Ammon's horn (tissue), 1 donor: ENCODE measurements around the gene CHRD.

Experiments
- DNase-seq: peaks from one replicate; pipeline ENCODE4 v3.0.0-alpha.2; 2016; ENCODE audit warnings: low spot score

Gene CHRD

DNA sequence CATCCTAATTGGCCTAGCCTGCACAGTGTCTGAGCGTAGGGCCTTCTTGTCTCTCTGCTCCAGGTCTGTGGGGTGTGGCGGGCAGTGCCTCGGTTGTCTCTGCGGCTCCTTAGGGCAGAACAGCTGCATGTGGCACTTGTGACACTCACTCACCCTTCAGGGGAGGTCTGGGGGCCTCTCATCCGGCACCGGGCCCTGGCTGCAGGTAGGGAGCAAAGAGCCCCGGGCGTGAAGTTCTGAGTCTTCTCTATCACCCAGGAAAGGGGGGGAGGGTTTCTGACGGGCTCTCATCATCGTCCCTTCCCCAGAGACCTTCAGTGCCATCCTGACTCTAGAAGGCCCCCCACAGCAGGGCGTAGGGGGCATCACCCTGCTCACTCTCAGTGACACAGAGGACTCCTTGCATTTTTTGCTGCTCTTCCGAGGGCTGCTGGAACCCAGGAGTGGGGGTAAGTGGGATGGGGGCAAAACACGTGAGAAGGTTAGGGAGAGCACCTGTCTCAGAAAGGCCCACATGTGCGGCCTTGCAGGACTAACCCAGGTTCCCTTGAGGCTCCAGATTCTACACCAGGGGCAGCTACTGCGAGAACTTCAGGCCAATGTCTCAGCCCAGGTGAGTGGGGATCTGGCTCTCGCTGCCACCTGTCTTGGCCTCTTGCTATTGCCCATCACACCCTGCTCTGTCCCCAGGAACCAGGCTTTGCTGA is 2.6 kb downstream of the CHRD start:
- DNase-seq, result no peak

DNA sequence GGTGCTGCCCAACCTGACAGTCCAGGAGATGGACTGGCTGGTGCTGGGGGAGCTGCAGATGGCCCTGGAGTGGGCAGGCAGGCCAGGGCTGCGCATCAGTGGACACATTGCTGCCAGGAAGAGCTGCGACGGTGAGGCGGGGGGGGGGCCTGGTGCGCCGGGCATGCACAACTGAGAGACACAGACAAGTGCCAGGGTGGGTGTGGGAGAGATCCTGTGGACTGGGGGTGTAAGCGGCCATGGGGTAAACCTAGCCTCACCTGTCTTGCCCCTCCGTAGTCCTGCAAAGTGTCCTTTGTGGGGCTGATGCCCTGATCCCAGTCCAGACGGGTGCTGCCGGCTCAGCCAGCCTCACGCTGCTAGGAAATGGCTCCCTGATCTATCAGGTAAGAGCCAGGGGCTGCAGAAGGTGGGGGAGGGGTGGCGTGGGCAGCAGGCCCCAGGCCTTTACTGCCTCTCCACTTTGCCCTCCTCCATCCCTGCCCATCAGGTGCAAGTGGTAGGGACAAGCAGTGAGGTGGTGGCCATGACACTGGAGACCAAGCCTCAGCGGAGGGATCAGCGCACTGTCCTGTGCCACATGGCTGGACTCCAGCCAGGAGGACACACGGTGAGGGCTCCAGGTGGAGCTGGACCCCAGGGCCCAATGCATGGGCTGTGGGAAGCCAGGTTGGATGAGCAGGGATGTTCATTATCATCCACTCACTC is 3.3 kb downstream of the CHRD start:
- DNase-seq, result no peak

DNA sequence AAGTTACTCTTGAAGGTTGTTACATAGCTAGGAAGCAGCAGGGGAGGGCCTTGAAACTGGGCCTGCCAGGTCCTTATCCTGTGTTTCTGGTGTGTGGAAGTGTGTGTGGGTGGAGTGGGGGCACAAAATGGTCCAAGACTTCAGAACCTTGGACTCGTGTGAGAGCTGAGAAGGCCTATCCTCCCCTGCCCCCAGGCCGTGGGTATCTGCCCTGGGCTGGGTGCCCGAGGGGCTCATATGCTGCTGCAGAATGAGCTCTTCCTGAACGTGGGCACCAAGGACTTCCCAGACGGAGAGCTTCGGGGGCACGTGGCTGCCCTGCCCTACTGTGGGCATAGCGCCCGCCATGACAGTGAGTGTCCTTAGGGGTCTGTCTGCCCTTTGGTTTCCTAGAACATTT is 4.5 kb downstream of the CHRD start:
- no peak for DNase-seq

DNA sequence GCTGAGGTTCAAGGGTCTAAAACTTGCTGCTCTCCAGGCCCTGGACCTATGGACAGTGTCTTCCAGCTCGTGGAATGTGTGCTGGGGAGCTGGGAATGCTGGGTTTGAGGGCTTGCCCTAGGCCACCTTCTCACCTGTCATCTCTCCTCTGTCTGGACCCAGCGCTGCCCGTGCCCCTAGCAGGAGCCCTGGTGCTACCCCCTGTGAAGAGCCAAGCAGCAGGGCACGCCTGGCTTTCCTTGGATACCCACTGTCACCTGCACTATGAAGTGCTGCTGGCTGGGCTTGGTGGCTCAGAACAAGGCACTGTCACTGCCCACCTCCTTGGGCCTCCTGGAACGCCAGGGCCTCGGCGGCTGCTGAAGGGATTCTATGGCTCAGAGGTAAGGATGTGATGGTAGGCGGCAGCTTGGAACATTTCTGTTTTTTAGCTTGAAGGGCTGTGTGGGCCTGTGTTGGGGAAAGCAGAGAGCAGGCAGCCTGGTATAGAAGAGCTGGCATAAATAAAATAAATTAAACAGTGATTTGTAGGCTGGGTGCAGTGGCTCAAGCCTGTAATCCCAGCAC is 5.1 kb downstream of the CHRD start:
- peak; percentile 57 for DNase-seq

DNA sequence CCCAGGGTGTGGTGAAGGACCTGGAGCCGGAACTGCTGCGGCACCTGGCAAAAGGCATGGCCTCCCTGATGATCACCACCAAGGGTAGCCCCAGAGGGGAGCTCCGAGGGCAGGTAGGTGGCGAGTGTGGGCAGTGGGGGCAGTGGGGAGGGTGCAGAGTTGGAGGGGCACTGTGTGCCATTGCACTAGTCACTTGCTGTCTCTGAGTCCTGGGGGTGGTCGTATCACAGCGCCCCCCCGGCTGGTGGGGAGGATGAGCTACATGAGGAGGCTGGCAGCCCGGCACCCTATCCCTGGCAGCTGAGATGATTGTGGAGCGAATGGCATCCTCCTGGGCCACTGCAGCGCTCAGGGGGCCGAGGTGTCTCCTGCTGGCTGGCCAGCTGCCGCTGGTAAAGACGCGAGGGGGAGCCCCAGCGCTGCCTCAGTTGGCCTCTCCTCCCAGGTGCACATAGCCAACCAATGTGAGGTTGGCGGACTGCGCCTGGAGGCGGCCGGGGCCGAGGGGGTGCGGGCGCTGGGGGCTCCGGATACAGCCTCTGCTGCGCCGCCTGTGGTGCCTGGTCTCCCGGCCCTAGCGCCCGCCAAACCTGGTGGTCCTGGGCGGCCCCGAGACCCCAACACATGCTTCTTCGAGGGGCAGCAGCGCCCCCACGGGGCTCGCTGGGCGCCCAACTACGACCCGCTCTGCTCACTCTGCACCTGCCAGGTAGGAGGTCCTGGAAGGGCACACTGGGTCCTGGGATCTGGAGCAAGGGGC is 6.4 kb downstream of the CHRD start:
- no peak for DNase-seq

DNA sequence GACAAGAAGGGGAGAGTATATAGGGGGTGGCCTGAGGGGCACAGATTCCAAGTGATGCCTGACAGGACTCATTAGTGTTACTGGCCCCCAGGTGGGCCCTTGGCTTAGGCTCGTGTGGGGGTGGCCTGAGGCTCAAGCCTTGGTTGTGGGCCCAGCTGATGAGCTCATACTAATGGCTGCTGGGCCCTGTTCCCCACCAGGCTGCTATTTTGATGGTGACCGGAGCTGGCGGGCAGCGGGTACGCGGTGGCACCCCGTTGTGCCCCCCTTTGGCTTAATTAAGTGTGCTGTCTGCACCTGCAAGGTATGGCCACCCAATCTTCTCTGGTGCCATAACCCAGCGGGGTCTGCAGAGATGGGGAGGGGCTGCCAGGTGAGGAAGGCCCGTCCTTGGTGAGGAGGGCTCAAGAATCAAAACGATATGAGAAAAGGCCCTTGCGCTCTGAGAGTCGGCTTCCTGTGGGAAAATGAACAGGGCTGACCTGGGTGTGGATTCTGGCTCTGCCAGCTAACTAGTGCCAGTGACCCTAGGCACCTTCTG is 7.4 kb downstream of the CHRD start:
- no peak for DNase-seq

DNA sequence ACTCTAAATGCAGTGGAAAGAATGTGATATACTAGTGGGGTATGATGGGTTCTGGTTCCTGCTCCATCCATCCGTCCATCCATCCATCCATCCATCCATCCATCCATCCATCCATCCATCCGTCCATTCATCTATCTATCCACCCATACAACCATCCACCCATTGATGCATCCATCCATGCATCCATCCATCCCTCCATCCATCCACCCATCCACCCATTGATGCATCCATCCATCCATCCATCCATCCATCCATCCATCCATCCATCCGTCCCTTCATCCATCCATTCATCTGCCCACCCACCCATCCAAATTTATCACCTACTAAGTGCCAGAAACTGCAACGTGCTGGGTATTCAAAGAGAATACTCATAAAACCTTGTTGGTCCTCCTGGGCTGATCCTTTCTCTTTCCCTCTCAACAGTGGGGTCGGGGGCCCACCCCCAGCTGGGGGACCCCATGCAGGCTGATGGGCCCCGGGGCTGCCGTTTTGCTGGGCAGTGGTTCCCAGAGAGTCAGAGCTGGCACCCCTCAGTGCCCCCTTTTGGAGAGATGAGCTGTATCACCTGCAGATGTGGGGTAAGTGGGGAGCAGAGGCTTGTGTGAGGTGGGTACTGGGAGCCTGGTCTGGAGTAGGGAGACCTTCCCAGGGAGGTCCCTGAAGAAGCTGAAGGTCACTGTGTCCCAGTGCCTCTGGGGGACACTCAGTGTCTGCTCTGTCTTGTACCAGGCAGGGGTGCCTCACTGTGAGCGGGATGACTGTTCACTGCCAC is 8.5 kb downstream of the CHRD start:
- no peak for DNase-seq

DNA sequence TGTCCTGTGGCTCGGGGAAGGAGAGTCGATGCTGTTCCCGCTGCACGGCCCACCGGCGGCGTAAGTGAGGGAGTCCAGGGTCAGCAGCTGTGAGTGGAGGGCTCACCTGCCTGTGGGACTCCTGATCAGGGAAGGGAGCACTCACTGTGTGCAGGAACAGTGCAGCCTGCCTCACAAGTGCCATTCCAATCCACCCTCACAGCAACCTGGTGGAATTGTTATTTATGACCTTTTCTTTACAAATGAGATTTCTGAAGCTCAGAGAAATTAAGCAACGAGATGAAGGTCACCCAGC is 9.0 kb downstream of the CHRD start:
- no peak for DNase-seq

DNA sequence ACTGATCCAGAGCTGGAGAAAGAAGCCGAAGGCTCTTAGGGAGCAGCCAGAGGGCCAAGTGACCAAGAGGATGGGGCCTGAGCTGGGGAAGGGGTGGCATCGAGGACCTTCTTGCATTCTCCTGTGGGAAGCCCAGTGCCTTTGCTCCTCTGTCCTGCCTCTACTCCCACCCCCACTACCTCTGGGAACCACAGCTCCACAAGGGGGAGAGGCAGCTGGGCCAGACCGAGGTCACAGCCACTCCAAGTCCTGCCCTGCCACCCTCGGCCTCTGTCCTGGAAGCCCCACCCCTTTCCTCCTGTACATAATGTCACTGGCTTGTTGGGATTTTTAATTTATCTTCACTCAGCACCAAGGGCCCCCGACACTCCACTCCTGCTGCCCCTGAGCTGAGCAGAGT is 9.5 kb downstream of the CHRD start:
- no peak for DNase-seq

DNA sequence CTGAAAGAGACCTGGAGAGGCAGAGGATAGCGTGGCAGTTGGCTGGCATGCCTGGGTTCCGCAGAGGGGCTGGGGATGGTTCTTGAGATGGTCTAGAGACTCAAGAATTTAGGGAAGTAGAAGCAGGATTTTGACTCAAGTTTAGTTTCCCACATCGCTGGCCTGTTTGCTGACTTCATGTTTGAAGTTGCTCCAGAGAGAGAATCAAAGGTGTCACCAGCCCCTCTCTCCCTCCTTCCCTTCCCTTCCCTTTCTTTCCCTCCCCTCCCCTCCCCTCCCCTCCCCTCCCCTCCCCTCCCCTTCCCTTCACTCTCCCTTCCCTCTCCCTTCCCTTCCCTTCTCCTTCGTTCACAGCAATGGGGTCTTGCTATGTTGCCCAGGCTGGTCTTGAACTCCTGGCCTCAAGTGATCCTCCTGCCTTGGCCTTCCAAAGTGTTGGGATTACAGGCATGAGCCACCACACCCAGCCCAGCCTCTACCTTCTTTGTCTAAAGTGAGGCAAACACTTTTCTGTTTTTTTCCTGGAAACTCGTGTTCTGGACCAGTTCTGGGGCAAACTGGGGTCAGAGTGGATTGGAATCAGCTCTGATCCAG is 10.2 kb downstream of the CHRD start:
- no peak for DNase-seq

DNA sequence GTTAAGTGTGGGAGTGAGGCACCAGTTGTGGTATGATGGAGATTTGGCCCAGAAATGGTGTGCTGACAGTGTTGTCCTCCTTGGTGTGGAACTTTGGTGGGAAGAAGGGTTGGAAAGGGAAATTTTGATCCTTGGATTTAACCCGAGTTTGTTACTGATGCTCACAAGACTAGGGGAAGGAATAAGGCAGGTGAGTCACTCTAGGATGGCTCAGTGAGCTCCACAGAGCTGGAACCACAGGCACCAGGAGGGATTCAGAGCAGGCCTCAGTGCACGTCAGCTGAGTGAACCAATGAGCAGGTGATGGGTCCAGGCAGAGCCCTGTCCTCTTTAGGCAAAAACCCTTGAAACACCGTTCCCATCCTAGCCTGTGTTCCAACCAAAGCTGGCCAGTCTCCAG is 11.4 kb downstream of the CHRD start:
- no peak for DNase-seq

DNA sequence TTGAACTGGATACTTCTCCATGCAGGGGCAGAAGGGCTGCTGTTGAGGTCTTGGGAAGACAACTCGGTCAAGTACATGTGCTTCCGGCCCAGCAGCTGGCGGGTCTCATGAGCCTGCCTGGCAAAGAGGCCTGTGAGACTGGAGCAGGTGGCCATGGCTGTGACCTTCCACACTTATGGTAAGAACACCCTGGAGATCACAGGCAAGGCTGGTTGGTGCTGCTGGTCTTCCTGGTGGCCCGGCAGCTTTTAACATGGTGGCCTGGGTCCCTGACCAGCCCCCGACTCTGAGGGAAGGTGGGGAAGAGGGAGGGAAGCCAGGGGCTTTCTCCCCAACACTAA is 15.4 kb downstream of the CHRD start:
- DNase-seq, result no peak

DNA sequence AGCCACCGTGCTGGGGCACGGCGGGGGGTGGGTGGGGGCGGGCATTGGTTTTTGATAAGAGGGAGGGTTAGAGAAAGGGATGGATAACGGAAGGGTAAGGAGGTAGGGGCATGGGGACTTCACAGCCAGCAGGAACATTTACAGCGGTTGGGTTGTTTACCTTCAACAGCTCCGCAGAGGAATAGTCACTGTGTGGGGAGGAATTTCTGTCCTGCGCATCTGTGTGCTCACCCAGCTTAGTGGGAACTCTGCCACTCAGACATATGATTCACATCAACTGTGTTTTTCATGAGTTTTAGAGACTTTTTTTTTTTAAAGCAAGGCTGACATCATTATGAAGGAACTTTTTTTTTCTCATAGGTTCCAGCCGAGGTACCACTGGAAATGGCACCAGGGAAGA is 19.6 kb downstream of the CHRD start:
- no peak for DNase-seq

DNA sequence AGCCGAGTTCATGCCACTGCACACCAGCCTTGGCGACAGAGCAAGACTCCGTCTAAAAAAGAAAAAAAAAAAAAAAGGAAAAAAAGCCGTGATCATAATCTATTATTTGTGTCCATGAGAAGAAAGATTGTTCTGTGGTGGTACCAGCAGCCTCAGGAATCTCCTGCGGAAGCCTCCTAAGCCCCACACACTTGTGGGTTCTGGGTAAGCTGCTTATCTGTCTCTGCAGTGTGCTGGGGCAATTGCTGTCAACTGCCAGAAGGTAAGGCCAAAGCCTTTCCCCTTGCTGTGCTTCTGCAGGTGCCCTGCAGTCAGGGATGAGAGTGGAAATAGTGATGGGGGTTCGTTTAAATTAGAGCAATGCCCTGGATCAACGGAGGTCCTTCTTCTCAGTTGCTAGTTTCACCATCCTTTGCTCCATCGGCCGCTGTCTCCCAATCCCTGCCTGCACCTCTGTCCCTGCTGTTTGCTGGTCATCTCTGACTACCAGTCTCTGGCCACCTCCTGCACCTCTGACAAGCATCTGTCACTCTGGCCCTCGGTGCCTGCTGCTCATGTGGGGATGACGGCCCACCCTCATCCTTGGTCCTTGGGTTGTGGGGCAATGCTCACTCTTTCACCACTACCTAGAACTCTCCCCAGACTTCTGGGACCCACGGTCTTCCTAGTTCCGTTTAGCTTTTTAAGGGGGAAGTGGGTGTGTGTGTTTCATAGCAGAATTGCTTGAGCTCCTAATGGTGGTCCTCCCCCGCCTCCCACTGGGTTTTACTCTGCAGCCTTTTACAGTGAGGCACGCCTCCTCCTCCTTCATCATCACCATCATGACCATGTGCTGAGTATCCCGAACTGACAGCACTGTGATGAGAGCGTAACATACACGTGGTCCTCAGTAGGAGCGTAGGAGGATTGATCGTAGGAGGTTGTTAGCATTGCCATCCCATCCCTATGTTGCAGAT is 25.5 kb downstream of the CHRD start:
- peak; percentile 72 for DNase-seq

DNA sequence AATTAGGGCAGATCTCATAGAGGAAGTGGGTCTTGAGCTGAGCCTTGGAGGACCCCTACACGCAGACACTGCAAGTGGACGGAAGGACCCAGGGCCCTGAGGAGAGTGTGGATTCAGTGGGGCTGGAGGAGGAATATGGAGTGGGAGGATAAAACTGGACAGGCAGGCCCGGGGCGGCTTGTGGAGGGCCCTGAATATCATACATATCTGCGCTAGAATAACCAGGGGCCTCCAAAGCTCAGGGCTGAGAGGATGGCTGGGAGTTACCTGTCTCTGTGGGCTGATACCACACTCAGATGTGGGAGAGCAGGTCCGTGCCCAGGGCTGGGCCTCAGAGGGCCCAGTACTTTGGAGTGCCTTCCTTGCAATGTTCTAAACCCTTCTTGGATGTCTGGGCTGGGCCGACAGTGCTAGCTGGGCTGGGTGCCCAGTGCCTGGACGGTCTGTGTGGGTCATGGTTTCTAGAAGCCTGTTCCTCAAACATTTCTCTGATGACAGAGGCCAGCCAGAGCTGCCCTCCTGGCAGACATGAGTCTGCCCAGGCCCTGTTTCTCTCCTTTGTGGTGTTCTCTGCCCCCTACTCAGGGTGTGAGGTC is 29.6 kb downstream of the CHRD start:
- DNase-seq, result no peak

DNA sequence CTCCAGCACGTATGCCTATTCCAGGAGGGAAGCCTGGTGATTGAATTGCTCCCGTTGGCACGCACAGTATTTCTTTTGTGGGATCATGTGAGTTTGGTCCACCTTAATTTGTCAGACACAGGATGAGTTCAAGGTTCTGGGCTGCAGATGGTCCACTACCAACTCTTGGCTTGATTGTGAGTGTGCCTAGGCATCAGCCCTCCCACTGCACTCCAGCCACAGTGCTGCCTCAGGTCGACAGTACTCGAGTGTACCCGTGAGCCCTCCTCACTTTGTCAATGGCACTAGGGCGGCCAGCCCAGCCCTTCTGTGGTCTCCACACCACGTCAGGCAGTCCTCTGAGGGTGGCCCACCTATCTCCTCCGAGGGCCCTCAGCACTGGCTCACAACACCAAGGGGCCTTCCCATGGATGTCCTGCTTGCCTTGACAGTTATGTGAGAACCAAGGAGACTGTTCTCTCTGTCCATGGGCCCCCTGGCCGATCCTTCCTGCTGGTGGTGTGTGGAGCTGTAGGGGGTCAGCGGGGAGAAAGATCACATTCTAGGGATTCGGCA is 30.2 kb downstream of the CHRD start:
- no peak for DNase-seq

DNA sequence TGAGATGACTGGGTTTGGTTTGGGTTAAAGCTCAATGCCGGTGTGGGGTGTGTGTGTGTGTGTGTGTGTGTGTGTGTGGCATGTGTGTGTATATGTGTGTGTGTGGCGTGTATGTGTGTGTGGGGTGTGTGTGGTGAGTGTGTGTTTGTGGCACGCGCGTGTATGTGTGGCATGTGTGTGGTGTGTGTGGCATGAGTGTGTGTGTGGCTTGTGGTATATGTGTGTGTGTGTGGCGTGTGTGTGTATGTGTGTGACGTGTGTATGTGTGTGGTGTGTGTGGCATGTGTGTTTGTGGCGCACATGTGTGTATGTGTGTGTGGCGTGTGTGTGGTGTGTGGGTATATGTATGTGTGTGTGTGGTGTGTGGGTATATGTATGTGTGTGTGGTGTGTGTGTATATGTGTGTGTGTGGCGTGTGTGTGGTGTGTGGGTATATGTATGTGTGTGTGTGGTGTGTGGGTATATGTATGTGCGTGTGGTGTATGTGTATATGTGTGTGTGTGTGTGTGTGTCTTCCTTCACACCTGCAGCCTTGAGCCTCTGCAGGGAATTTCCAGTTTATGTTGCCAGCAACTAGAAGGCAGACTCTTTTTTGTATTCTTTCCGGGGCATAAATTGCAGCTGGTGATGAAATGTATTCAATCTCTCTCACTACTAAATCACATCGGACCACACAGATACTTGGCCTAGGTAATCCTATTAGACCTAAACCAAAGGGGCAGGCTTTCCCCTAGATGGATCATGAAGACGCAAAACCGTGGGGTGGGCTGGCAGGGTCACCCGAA is 34.8 kb downstream of the CHRD start:
- DNase-seq, result no peak

DNA sequence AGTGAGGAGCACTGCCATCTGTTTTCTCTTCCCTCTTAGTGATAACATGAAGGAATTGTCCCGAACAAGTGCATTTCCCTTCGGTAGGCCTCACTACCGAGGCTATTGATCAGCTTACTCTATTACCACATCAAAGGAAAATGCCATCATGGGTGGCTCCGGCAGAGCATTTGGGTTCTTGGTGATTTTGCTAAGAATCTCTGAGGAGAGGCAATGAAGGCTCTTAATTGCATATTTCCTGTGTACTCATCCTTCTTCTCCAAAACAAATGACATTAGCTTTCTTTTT is 35.3 kb downstream of the CHRD start:
- no peak for DNase-seq

DNA sequence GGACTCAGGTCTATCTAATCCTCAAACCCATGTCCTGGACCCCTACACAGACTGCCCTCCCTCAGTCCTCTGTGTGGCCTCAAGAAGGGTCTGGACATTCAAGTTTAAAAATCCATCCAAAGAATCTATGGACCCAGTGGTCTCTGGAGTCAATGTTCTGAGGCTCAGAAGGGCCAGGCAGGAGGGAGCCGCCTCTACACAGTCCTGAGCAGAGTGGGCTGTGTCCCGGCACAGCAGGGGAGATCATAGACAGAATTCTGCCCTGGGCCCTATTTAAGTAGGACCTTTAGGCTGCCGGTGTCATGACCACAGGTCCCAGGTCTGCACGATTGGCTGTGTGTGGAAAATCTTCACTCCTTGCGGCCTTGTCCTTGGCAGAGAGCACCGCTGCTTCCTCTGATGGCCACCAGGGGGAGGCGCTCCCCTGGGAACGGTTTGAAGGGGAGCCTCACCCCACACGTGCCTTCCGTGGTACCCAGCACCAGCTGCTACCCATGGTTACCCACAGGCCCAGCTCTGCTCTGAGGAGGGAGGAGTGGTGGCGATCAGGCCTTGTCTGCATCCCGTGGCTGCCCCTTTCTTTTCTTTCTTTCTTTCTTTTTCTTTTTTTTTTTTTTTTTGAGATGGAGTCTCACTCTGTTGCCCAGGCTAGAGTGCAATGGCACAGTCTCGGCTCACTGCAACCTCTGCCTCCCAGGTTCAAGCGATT is 37.9 kb downstream of the CHRD start:
- peak; percentile 81 for DNase-seq
